ENCODE results near the gene ARID1A. TPM values are rescaled to one million over a fixed set of nuclear protein-coding genes. Genes with fewer than 3 reads are reported as not detected.
A peak's percentile ranks its signal among the peaks of the same experiment; 100 is the strongest.

The ARID1A gene
- total RNA-seq, 2 experiments from 2014 or later = 82.4 to 84.9 TPM

DNA sequence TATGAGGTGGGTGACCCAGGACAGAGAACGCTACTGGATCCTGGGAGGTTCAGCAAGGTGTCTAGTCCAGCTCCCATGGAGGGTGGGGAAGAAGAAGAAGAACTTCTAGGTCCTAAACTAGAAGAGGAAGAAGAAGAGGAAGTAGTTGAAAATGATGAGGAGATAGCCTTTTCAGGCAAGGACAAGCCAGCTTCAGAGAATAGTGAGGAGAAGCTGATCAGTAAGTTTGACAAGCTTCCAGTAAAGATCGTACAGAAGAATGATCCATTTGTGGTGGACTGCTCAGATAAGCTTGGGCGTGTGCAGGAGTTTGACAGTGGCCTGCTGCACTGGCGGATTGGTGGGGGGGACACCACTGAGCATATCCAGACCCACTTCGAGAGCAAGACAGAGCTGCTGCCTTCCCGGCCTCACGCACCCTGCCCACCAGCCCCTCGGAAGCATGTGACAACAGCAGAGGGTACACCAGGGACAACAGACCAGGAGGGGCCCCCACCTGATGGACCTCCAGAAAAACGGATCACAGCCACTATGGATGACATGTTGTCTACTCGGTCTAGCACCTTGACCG lies 83.4 kb downstream of the ARID1A start:
- intact Hi-C loops (cut with micrococcal nuclease) = no loop called here
- ChIA-PET CTCF (interaction anchor here (1.0 to 4.6 kb wide), 3 partner anchors 10 to 87 kb away, joined by 3 to 27 read pairs (median 3); partner anchors contain the start of gene PIGV), POLR2A (interaction anchor here (0.6 to 2.2 kb wide), 7 partner anchors 9 to 103 kb away, joined by 3 to 7 read pairs (median 4); partner anchors contain the start of gene PIGV)
- no peak for ATAC-seq
- peaks cover 31% of the 10 kb centered on the region for H3K4me1 Mint-ChIP-seq (ENCODE audit: low read depth)
- H3K27me3 Mint-ChIP-seq = no peaks in the 10 kb centered on the region
- TF ChIP-seq, protein P1, sequence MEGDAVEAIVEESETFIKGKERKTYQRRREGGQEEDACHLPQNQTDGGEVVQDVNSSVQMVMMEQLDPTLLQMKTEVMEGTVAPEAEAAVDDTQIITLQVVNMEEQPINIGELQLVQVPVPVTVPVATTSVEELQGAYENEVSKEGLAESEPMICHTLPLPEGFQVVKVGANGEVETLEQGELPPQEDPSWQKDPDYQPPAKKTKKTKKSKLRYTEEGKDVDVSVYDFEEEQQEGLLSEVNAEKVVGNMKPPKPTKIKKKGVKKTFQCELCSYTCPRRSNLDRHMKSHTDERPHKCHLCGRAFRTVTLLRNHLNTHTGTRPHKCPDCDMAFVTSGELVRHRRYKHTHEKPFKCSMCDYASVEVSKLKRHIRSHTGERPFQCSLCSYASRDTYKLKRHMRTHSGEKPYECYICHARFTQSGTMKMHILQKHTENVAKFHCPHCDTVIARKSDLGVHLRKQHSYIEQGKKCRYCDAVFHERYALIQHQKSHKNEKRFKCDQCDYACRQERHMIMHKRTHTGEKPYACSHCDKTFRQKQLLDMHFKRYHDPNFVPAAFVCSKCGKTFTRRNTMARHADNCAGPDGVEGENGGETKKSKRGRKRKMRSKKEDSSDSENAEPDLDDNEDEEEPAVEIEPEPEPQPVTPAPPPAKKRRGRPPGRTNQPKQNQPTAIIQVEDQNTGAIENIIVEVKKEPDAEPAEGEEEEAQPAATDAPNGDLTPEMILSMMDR (IDR thresholded peaks at IDR 0.05) = no peak
- no peak for DNase-seq
- H3K9me3 Mint-ChIP-seq = no peaks in the 10 kb centered on the region
- peaks cover 62% of the 10 kb centered on the region for H3K36me3 Mint-ChIP-seq (ENCODE audit: low read depth)
- peak overlapping the region; percentile 4 for H3K27ac Mint-ChIP-seq
- no peak overlapping the region for H3K4me3 Mint-ChIP-seq

DNA sequence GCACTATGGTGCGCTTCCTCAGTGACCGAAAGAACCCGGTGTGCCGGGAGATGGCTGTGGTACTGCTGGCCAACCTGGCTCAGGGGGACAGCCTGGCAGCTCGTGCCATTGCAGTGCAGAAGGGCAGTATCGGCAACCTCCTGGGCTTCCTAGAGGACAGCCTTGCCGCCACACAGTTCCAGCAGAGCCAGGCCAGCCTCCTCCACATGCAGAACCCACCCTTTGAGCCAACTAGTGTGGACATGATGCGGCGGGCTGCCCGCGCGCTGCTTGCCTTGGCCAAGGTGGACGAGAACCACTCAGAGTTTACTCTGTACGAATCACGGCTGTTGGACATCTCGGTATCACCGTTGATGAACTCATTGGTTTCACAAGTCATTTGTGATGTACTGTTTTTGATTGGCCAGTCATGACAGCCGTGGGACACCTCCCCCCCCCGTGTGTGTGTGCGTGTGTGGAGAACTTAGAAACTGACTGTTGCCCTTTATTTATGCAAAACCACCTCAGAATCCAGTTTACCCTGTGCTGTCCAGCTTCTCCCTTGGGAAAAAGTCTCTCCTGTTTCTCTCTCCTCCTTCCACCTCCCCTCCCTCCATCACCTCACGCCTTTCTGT lies 84.6 kb downstream of the ARID1A start:
- intact Hi-C loops (cut with micrococcal nuclease) = no loop called here
- Mint-ChIP-seq H3K9me3 (no peaks in the 10 kb centered on the region), H3K27ac (peak overlapping the region; percentile 47), H3K36me3 (ENCODE audit: low read depth) (peaks cover 50% of the 10 kb centered on the region), H3K4me1 (ENCODE audit: low read depth) (peaks cover 43% of the 10 kb centered on the region), H3K4me3 (no peak overlapping the region), H3K27me3 (no peaks in the 10 kb centered on the region)
- ATAC-seq (no peak), DNase-seq (peak; percentile 29)
- ChIA-PET POLR2A (interaction anchor here (1.1 to 2.2 kb wide), 4 partner anchors 8 to 82 kb away, joined by 4 to 7 read pairs (median 5); partner anchors contain the start of gene PIGV), CTCF (interaction anchor here (1.4 to 2.3 kb wide), 2 partner anchors 78 to 178 kb away, joined by 6 to 9 read pairs; no protein-coding TSS in a partner anchor)
- TF ChIP-seq, protein P1 (IDR thresholded peaks at IDR 0.05) = no peak

DNA sequence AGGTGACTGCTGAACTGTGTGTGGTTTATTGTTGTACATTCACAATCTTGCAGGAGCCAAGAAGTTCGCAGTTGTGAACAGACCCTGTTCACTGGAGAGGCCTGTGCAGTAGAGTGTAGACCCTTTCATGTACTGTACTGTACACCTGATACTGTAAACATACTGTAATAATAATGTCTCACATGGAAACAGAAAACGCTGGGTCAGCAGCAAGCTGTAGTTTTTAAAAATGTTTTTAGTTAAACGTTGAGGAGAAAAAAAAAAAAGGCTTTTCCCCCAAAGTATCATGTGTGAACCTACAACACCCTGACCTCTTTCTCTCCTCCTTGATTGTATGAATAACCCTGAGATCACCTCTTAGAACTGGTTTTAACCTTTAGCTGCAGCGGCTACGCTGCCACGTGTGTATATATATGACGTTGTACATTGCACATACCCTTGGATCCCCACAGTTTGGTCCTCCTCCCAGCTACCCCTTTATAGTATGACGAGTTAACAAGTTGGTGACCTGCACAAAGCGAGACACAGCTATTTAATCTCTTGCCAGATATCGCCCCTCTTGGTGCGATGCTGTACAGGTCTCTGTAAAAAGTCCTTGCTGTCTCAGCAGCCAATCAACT lies 85.5 kb downstream of the ARID1A start:
- H3K9me3 Mint-ChIP-seq = no peaks in the 10 kb centered on the region
- TF ChIP-seq, protein P1 (IDR thresholded peaks at IDR 0.05) = no peak
- no peaks in the 10 kb centered on the region for H3K27me3 Mint-ChIP-seq
- POLR2A ChIA-PET = interaction anchor here (0.7 to 2.1 kb wide), 7 partner anchors 31 to 234 kb away, joined by 3 to 6 read pairs (median 3); no protein-coding TSS in a partner anchor
- H3K4me3 Mint-ChIP-seq = no peak overlapping the region
- H3K36me3 Mint-ChIP-seq (ENCODE audit: low read depth) = peaks cover 42% of the 10 kb centered on the region
- ATAC-seq = peak; percentile 28
- peak overlapping the region; percentile 43 for H3K27ac Mint-ChIP-seq
- CTCF ChIA-PET = interaction anchor here (1.4 to 2.3 kb wide), 3 partner anchors 9 to 179 kb away, joined by 6 to 9 read pairs (median 6); no protein-coding TSS in a partner anchor
- intact Hi-C loops (cut with micrococcal nuclease) = no loop called here
- H3K4me1 Mint-ChIP-seq (ENCODE audit: low read depth) = peaks cover 51% of the 10 kb centered on the region
- no peak for DNase-seq

DNA sequence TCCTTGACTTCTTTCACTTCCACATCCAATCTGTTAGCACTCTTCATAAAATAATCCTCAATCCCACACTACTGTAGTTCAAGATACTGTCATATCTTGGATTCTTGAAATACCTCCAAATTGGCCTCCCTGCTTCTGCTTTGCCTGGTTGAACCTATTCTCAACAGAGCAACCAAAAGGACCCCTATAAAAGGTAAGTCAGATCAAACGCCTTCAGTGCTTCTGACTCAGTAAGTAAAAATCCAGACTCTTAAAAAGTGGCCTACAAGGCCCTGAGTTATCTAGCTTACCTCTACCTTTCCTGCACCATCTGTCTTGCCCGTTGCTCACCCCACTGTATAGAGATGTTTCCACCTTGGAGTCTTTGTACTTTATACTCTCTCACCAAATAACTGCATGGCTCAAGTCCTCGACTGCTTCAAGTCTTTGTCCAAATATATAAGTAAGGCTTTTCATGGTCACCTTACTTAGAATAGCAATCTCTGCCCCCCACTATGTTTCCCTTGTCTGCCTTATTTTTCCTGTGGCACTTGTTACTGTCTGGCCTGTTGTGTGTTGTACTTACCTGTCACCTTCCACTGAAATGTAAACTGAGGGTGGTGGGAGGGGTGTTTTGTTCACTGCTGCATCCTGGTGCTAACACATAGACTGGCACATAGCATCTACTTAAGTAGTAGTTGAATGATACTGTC lies 86.9 kb downstream of the ARID1A start:
- Mint-ChIP-seq H3K4me3 (no peak overlapping the region), H3K9me3 (no peaks in the 10 kb centered on the region), H3K27ac (peak overlapping the region; percentile 48), H3K36me3 (ENCODE audit: low read depth) (peaks cover 36% of the 10 kb centered on the region), H3K4me1 (ENCODE audit: low read depth) (peaks cover 60% of the 10 kb centered on the region), H3K27me3 (no peaks in the 10 kb centered on the region)
- intact Hi-C loops (cut with micrococcal nuclease) = no loop called here
- ATAC-seq (no peak), DNase-seq (no peak)
- POLR2A ChIA-PET = interaction anchor here (0.5 to 2.1 kb wide), 5 partner anchors 84 to 1130 kb away, joined by 3 to 6 read pairs (median 3); no protein-coding TSS in a partner anchor
- TF ChIP-seq, protein P1 (IDR thresholded peaks at IDR 0.05) = no peak
- CTCF ChIA-PET = interaction anchor here (2.3 kb wide), 1 partner anchor 81 kb away, joined by 9 read pairs; no protein-coding TSS in a partner anchor
